ENCODE data around the gene RAI14.

Gene RAI14

DNA sequence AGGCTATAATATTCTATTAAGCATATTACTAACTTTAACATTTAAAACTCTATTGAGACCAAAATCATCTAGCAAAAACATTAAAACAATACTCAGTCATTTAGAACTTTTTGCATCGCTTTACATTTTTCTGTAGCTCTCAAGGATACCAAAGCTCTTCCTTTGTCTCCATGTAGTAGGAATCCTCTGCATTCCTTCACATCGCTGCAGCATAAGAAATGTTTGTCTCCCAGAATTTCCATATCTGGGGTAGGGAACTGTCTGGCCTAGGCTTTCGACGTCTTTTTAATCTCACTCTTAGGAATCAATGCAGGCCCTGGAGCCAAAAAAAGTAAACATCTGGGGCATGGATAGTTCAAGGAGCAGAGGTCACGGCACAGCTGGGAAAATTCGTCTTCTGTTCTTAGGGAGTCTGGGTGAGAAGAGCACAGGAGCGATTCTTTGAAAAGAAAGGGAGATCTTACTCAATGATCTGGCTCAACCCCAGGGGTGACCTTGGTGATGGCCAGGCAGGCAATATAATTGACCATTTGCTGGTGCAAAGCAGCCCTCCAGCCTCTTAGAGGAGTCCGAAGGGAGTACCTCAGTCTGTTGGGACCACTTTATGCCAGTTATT lies 23.2 kb upstream of the RAI14 start:
- no peak for DNase-seq
- in situ Hi-C loops (cut with MboI; ENCODE audit: low pct_unique_long_range_greater_than_20kb, low sequenced_read_pairs): no loop called here

DNA sequence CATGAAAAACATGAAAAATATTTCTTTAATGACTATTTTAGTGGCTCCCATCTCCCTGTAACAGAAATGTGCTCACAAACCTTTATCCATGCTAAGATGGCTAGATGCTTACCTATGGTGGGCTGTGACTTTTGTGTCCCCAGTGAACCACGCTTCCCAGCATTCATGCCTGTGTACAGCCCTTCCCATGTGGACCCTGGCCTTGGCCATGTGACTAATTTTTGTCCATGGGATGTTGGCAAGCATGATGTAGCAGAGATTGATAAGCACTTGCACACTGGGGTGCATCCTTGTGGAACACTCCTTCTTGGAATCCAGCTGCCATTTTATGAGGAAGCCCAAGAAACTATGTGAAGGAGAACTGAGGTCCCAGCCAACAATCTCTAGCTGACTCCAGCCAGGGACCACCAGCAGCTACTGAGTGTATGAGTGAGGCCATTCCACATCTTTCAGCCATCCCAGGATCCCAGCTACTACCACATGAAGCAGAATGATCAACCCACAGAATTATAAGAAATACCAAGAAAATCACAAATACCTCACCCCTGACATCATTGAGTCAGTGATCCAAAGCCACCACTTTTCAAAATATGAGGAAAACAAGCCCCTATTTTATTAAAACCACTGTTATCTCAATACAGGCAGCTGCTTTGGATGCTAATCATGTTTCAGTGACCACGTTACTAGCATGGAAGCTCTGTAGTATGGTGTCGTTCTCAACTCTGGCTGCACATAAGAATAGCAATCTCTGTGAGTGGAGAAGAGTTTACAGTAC lies 16.1 kb upstream of the RAI14 start:
- in situ Hi-C loops (cut with MboI; ENCODE audit: low pct_unique_long_range_greater_than_20kb, low sequenced_read_pairs): no loop called here
- DNase-seq: no peak

DNA sequence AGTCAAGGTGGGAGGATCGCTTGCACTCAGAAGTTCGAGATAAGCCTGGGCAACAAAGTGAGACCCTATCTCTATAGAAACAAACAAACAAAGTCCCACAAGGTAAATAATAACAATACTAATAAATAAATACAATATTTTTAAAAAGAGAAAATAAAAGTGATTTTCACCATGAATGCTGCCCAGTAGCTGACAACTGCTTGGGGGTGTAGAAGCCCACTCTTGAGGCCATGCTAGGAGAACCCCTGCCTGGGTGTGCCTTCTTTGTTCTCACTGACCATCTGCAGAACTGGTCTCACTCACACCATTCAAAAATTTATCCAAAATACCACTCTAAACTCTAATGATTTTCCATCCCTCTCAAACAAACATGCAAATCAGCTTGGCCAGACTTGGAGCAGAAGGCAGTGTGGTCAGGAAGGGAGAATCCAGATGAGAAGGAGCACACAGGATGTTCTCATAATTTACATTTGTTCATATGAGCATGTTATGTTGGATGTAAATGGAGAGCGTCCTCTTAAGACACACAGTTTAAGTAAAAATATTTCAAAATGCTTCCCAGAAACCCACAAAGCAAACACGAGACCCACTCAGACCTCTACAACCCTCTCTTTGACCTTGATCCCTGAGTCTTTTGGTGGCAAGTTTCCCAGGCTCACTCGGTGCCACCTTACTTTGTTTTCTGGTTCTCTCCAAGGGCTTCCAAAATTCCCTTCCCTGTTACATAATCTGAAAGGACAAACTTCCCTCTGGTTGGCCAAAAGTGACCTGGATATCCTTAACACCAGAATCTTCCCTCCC lies 7.9 kb upstream of the RAI14 start:
- in situ Hi-C loops (cut with MboI; ENCODE audit: low pct_unique_long_range_greater_than_20kb, low sequenced_read_pairs): no loop called here
- no peak for DNase-seq

DNA sequence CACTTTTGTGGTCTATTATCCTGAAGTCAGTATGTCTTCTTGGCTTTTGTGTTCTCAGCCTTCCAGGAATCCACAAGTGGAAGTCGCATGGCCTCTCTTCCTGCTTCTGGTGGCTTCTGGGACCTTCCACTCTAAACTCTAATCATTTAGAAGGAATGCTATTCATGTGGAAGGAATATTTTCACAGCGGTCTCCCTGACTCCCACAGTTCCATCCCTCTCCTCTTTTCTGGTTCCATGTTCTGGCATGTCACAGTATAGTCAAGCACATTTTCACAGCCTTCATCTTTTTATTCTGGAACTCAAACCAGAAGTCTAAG lies 7.3 kb upstream of the RAI14 start:
- DNase-seq: no peak
- in situ Hi-C loops (cut with MboI; ENCODE audit: low pct_unique_long_range_greater_than_20kb, low sequenced_read_pairs): no loop called here

DNA sequence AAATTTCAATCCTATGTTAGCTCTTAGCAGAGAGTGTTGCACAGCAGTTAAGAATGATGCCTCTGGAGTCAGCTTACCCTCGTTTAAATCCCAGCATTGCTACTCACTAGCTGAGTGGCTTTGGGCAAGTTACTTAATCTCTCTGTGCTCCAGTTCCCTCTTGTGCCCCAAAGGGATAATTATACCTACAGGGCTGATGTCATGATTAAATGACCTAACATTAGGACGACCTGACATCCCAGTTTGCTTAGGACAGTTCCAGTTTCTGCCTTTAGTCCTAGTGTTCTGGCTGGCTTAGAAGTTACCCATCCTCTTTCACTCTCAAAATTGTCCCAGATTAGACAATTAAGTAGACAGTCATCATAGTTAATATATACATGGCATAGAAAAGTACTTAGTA lies 4.3 kb upstream of the RAI14 start:
- in situ Hi-C loops (cut with MboI; ENCODE audit: low pct_unique_long_range_greater_than_20kb, low sequenced_read_pairs): no loop called here
- DNase-seq: no peak

DNA sequence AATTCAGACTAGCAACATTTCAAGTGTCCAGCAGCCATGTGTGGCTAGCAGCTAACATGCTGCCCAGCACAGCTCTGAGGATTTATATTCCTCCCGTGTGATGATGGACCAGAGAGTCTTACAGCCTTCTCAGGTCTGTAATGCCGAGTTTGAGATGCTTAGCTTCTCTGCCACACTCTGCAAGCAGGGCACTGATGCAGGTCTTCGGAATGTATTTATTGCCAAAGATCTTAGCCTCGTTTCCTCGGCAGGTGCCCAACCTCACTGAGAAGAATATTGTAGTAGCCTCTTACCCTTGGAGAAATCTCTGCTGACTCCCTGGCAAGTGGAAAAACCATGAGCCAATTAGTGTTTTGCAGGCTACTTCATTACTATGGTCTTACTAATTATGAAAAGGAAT lies 3.7 kb upstream of the RAI14 start:
- in situ Hi-C loops (cut with MboI; ENCODE audit: low pct_unique_long_range_greater_than_20kb, low sequenced_read_pairs): no loop called here
- DNase-seq: no peak

DNA sequence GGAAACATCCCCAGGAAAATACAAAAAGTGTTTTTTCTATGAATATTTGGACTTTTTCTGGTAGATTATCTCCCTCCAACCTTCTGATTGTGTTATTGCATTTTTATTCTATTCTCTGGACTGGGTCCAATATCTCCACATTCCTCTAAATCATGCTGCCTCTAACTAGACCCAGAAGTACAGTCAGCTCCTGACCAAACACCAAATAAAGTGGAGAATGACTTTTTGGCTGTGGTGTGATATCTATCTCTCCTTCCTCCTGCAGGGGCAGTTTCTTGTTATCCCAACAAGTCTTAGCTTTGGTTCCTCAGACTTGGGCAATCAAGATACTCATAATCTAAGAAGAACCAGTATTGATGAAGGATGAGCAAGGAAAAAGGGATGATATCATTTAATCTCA lies 3.2 kb upstream of the RAI14 start:
- no peak for DNase-seq
- in situ Hi-C loops (cut with MboI; ENCODE audit: low pct_unique_long_range_greater_than_20kb, low sequenced_read_pairs): no loop called here

DNA sequence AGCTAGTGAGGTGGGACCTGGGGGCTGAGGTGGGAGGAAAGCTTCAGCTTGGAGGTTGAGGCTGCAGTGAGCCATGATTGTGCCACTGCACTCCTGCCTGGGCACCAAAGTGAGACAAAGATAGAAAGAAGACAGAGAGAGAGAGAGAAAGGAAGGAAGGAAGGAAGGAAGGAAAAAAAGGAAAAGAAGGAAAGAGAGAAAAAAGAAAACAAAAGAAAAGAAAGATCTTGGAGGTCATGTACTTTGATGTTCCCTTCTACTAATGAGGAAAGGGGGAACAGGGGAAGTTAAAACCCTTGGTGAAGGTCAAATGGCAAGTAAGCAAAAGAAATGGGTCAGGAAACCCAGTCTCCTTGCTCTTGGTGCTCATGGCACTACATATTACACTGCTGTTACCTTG lies 2.4 kb upstream of the RAI14 start:
- DNase-seq: no peak
- in situ Hi-C loops (cut with MboI; ENCODE audit: low pct_unique_long_range_greater_than_20kb, low sequenced_read_pairs): no loop called here

DNA sequence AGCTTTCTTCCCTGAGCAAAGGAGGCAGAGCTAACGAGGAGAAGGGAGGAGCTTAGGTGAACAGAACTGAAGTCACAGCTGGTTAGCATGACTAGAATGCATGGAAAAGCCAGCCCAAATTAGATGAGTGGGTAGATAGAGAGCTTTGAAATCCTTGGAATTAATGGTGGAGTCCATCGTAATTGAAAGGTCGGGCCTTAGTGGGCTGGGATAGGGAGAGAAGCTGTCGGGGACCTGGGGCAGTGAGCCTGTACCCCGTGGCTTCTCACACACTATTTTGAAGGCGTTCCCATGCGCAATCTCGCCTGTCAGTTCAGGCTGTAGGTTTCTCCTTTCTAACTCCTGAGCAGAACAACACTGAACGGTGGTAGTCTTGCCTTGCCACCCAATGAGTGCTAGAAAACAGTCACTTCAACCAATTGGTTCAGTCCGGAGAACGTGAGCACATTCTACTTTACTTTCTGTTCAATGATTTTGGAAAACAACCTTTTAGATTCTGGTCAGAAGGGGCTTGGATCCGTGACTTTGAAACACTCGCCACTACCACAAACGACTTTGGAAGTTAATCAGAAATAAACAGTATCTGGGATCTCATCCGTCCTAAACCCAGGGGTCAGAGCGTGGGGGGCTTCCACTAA lies 655 bp upstream of the RAI14 start:
- in situ Hi-C loops (cut with MboI; ENCODE audit: low pct_unique_long_range_greater_than_20kb, low sequenced_read_pairs): no loop called here
- peak; percentile 35 for DNase-seq

DNA sequence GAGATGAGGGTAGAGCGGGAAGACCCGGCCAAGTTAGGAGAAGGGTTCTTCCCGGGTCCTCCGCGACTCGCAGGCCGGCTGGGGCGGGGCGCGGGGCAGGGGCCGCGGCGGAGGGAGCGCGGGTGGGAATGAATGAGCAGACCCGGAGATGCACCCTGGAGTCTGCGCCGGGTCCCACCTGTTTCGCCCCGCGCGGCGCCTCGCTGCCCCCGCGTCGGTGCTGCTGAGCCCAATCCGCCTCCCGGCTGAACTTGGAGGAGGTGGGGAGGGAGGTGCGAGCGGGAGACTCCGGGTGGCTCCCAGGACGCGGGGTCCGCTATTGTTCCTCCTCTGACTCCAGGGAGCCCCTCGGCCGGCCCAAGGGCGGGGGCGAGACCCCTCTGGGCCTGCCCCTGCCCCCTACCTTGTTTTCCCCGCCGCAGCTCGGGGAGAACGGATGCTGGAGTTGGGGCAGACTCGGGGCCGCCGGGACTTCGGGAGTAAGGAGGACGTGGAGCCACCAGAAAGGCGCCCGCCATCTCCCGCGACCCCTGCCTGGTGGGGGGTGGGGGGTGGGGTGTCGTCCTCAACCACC lies 659 bp downstream of the RAI14 start:
- in situ Hi-C loops (cut with MboI; ENCODE audit: low pct_unique_long_range_greater_than_20kb, low sequenced_read_pairs): no loop called here
- peak; percentile 12 for DNase-seq

DNA sequence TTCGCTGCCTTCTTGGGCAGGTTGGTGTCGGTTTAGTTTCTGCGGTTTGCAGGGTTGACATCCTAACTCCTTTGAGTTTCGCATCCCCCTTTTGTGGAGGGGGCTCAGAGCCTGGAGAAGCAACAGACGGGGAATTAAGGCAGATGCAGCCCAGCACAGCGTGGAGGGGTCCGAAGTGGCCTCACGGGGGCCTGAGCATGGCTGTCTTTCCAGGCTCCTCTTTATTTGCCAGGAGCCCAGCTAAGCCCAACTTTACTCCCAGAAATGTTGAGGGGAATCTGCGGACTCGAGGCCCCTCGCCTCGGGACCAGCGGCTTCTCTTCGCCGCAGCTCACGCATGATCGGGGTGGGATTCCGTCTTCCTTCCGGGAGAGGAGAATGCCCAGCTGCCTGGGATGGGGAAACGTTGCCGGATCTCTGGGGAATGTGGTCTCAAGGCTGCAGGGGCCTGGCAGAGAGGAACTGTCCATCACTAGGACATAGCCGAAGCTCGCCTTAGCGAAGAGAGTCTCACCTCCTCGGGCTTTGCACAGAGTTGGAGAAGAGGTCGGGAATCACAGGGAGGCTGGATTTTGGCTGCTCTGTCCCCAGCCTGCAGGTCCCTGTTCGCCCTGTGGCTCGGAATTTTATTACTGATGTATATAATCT lies 1.3 kb downstream of the RAI14 start:
- peak; percentile 16 for DNase-seq
- in situ Hi-C loops (cut with MboI; ENCODE audit: low pct_unique_long_range_greater_than_20kb, low sequenced_read_pairs): no loop called here

DNA sequence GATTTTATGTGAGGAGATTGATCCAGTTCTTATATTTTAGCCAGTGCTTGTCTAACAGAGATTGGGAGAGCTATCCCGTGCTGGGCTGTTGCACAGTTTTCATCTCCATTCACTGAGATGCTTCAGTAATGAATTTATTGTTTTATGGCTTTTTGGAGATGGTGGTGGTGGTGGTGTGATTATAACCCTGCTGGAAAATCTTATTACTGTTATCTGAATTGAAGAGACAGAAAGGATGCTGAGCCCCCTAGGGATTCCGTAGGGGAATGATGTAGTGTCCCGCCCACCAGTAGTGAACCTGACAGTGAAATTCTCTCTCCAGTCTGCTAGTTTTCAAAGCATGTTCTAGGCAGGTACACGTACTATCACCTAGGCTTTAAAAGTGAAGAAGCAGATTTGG lies 1.9 kb downstream of the RAI14 start:
- no peak for DNase-seq
- in situ Hi-C loops (cut with MboI; ENCODE audit: low pct_unique_long_range_greater_than_20kb, low sequenced_read_pairs): no loop called here

DNA sequence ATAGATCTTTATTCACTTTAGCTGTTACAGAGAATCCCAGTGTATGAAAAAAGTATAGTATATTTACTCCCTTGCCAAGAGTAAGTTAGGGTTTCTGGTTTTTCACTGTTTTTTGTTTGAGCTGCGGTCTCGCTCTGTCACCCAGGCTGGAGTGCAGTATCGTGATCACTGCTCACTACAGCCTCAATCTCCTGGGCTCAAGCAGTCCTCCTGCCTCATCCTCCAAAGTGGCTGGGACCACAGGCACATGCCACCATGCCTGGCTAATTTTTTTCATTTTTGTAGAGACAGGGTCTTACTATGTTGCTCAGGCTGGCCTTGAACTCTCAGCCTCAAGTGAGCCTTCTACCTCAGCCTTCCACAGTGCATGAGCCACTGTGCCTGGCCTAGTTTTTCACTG lies 3.0 kb downstream of the RAI14 start:
- DNase-seq: no peak
- in situ Hi-C loops (cut with MboI; ENCODE audit: low pct_unique_long_range_greater_than_20kb, low sequenced_read_pairs): no loop called here

DNA sequence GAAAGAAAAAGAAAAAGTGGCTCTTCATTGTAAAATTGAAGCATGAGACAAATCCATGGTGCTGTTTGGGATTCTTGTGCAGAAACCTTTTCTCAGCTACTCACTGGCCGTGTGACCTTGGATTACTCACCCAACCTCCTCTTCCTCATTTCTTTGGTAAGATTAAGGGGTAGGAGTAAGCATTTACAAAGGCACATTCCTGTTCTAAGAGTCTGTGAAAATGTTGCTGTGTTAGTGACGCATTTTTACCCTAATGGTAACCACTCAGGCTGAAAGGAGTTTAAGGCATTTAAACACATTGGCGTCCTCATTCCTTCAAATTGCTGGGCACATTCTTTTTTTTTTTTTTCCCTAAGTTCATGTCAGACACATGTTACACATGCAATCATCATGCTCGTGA lies 4.3 kb downstream of the RAI14 start:
- DNase-seq: peak; percentile 20
- in situ Hi-C loops (cut with MboI; ENCODE audit: low pct_unique_long_range_greater_than_20kb, low sequenced_read_pairs): no loop called here

DNA sequence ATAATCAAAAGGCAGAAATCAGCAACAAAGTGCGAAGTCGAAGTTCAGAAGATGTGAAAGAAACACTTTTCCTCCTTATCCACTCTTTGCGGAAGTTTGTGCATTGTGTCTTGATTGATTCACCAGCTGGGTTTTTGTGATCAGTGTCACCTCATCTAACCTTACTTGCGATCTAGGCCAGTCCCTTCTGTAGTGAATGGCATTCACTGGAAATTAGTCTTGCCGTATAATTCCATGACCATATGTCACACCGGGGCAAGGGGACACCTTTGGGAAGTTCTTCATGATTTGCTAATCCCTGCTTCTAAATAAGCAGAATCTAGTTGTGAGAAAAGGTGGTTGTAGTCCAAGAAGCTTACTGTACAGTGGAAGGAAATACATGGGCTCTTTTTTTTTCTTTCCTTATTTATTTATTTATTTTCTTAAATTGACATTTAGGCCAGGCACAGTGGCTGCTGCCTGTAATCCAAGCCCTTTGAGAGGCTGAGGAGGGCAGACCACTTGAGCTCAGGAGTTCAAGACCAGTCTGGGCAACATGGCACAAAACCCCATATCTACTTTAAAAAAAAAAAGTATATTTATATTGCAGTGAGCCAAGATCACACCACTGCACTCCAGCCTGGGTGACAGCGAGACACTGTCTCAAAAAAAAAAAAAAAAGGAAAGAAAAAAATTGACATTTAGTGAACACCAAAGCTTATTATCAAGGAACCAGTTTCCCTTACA lies 7.8 kb downstream of the RAI14 start:
- in situ Hi-C loops (cut with MboI; ENCODE audit: low pct_unique_long_range_greater_than_20kb, low sequenced_read_pairs): no loop called here
- no peak for DNase-seq

DNA sequence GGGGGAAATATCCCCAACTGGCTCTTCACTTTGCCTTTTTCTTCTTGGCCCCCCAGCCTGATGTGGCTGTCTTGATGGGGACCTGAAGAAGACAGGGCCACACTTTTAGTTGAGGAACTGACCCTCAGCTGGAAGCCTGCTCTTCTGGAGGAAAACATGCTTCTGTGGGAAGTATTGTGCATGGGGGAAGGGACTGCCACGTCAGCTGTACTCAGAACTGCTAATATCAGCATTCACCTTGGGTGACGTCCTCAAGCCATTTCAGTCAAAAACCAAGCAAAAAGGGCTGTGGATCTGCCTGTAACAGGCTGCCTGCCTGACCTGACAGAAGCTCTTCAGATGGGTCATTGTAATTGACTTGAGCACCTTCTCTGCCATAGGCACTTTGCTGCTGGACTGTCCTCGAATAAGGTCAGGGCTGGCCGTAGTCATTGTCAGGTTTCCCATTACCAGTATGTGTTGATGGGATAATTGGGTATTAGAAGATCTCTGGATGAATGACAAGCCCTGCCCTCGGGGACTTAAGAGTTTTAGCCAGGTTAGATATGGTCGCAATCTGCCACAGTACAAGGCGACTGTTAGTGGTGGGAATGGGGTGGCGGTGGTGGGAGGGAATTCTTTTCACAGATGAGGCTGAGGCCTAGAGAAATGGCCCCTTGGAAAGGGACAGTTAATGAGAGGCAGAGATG lies 10.4 kb downstream of the RAI14 start:
- DNase-seq: no peak
- in situ Hi-C loops (cut with MboI; ENCODE audit: low pct_unique_long_range_greater_than_20kb, low sequenced_read_pairs): no loop called here

DNA sequence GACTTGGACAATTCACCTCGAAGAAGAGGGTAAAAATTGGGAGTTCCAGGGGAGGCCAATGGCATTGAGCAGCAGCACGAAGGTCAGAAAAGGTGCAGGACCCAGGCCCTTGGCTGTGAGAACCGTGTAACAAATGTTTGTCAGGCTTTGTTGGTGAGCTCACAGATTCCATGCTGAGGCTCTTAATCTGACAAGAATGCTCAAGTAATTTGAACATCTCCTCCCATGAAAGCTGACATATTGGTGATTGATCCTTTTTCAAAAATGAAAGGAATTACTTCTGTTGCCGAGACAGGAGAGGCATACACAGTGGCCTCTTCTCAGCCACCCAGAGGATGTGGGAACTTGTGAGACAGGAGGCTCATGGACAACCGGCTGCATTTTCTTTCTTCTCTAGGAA lies 11.6 kb downstream of the RAI14 start:
- no peak for DNase-seq
- in situ Hi-C loops (cut with MboI; ENCODE audit: low pct_unique_long_range_greater_than_20kb, low sequenced_read_pairs): no loop called here

DNA sequence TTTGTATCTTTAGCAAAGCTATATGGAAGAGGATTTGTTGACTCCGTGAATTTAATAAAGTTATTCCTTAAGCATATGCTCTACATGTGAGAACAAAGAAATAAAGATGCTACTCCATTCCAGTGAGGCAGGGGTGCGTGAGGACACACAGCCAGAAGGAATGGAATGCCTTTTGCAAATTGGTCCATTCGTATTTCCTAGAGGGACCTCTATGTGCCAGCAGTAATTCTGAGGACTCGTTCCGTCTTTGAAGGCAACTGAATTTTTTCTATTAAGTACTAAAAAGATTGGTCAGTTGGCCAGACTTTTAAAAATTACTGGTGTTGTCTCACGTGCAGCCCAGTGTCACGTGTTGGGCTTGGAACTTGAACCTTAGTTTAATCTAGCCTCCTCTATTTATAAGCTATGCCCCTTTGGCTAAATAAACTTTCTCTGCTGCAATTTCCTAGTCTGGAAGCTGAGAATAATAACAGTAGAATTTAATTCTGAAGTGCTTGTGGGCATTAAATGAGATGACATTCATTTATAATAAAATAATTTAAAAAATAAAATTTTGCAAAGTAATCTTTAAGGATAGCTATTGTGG lies 13.9 kb downstream of the RAI14 start:
- in situ Hi-C loops (cut with MboI; ENCODE audit: low pct_unique_long_range_greater_than_20kb, low sequenced_read_pairs): no loop called here
- DNase-seq: no peak
